Measurements from ENCODE around the gene ROBO2.

DNA sequence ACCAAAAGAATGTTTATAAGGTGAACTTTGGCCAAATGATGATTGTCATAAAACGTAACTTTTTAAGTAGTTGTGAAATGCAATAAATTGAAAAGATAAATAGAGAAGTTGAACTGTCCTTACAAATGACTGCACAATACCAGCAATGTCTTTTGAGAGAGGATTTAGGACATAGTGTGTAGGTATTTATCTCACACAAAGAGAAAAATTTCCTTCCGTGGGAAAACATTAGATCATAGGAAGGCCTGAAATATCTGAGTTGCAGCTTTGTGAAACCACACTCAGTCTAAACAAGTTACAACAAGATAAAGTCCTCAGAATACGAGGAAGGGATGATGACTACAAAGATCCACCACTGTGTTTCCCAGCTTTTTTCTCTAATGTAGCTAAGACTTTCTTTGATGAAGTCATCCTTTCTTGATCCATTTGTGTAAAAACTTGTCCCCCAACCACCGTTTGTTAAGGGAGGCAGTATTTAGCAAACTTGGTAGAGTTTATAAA is 16.0 kb downstream of the ROBO2 start:
- TF ChIP-seq POLR2AphosphoS5 (IDR thresholded peaks at IDR 0.05; ENCODE audit: low read depth, low read length) (no peak), POLR2A (IDR thresholded peaks at IDR 0.05; ENCODE audit: low read depth, low read length) (no peak)

All from GM12892 (cell line).